Stimulated activated CD4-positive, alpha-beta T cell treated with anti-CD3 and anti-CD28 coated beads, Interleukin-2, amount 100 ng/mL, for 48 hours (primary cell): ENCODE results near the gene STK11.

Experiments used
- DNase-seq, 2 donors: peaks; one replicate each; pipeline ENCODE4 v3.0.0-alpha.2; 2020

STK11 gene

DNA sequence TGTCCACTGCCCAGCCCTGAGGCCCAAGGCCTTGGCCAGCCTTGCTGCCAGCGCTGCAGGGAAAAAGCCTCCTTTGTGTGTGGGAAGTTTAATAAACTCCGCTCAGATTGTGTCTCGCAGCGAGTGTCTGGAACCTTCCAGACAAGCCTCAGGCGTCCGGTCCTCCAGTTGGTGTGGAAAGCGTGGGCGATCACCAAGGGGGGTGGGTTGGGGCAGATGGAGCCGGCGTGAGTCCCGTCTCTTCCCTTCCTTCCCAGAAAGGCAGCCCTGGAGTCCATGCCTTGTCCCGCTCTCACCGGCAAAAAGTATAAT, 4.6 kb downstream of the STK11 start:
- DNase-seq: no peak

DNA sequence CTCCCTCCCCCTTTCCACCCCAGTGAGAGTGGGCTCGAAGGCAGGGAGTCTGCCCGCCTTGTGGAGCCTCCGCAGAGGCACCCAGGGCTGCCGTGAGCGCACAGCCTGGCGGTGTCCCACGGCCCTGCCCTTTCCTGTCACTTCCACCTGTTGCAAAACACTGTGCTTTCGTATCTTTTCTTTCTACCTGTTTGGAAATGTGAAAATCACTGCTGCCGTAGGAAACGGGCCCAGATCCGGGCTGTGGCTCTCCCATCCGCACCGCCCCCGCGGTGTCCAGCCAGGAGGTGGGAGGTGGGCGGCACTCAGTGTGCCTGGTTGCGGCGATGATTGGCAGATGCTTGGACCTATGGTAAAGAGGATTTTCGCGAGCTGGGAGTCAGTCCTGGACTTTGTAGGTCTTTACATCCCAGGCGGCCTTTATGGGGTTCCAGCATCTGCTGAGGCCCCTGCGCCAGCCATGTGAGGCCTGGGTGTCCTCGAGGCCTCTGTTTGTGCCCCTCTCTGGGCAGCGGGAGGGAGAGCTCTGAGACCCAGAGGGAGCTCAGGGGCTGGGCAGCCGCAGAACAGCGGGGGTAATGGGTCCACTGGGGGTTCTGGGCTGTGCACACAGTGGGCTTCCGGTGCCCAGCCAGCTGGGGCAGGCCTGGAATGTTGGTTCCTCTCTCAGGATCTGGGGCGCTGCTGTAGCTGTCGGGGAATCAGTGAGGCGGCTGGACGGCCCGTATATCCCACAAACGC, 6.1 kb downstream of the STK11 start:
- DNase-seq: no peak

DNA sequence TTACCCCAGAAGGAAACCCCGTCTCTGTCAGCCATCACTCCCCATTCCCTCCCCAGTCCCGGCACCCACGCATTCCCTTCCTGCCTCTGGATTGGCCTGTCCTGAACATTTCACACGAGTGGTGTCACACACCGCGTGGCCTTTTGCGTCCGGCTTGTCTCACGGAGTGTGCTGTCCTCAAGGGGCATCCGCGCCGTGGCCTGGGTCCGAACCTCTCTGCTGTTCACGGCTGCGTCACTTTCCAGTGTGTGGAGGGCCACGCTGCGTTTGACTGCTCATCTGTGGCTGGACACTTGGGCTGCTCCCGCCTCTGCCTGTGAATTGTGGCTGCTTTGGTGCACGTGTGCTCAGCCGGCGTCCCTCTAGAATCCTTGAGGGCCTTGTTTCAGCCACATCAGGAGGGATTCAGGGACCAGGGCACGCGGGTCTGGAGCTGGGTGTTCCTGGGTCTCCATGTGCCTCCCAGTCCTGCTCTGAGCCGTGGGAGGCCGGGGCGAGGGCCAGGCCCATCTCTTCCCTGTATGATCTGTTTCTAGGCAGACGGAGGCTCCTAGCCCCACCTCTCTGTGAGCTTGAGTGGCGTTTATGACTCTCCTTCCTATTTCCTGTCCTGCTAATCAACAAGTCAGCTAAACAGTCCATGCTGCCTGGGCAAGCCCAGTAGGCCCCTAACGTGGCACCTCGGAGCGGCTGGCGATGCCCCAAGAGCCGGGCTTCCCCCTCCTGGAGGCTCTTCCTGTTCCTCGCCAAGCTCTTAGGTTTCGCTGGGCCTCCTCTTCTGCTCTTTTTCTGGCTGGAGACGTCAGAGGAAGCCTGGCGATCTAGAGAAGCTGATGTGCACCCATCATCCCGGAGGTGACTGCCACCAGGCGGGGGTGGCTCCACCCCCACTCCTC, 8.1 kb downstream of the STK11 start:
- DNase-seq: no peak

DNA sequence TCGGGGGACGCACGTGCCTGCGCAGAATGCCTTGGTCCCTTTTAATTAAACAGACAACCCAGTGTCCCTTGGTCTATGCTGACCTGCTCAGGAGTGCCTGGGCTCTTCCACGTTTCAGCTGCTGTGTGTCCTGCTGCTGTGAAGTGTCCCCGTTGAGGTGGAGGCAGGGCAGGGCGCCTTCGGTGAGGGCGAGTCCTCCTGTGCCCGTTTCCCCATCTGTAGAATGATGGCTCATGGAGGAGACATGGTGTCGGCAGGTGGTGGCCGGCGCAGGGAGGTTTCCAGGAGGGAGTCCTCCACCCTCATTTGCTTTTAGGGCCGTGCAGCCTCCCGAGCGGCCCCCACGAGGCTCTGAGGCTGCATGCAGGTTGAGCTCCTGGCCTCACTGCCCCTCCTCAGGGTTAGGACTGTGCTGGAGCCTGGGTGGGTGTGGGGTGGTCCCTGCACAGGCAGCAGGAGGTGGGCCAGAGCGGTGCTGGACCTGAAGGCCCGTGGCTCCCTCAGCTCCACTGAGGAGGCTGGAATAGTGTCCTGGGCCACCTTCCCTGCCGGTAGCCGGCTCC, 8.8 kb downstream of the STK11 start:
- no peak for DNase-seq

DNA sequence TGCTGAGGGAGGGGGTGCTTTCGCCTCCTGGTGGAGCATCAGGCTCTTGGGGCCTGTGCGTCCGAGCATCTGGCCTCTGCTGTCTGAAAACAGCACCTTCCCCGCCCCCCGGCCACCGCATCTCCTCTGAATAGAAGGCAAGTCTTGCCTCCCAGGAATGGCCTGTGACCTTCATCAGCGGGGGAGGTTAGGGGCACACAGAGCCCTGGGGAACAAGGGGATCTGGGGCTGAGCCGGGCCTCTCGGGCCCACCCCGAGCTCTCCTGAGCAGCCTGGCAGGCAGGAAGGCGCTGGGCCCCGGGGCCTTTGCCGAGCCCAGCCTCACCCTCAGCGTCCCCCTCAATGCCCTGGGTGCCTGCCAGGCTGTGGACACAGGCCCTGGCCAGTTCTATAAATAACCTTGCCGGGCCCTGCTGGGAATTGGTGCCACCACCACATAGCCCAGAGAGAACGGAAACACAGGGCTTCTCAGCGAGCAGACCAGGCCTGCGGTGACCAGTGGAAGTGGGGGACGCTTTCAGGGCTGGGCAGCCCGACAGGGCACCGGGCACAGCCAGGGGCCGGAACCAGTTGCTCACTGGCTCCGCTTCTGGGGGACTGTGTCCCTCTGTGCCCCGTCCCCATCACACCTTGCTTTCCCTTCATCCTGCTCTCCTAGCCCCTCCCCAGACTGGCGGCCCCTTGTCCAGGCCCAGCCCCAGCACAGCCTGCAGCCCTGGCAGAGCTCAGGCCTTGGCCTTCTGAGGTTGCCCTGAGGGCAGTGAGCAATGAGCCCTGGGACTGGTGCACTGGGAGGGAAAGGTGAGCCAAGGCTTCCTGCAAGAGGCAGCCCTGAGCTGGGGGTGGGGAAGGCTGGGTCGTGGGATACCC, 9.5 kb downstream of the STK11 start:
- no peak for DNase-seq

DNA sequence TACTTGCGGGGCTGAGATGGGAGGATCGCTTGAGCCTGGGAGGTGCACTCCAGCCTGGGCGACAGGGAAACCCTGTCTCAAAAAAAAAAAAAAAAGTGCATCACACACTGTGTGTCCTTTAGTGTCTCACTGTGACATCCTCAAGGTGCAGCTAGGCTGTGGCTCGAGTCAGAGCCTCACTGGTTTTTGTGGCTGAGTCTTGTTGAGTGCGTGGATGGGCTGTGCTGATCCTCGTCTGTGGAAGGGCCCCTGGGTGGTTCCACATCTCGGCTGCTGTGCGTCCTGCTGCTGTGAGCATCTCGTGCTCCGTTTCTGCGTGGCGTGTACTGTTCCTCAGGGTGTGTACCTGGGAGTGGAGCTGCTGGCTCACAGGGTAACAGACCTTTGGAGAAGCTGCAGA, 11.2 kb downstream of the STK11 start:
- DNase-seq: no peak

DNA sequence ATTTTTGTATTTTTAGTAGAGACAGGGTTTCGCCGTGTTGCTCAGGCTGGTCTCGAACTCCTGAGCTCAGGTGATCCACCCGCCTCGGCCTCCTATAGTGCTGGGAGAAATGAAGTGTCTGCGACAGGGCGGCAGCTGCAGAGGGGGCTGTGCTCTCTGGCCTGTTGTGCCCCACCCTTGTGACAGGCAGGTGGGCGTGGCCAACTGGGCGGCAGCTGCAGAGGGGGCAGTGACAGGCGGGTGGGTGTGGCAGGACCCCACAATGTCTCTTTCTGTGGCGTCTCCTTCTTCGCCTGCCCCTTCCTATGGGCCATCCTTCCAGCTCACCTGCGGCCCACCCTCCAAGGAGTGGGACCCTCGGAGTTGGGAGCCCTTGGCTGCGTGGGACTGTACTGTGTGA, 11.8 kb downstream of the STK11 start:
- no peak for DNase-seq

DNA sequence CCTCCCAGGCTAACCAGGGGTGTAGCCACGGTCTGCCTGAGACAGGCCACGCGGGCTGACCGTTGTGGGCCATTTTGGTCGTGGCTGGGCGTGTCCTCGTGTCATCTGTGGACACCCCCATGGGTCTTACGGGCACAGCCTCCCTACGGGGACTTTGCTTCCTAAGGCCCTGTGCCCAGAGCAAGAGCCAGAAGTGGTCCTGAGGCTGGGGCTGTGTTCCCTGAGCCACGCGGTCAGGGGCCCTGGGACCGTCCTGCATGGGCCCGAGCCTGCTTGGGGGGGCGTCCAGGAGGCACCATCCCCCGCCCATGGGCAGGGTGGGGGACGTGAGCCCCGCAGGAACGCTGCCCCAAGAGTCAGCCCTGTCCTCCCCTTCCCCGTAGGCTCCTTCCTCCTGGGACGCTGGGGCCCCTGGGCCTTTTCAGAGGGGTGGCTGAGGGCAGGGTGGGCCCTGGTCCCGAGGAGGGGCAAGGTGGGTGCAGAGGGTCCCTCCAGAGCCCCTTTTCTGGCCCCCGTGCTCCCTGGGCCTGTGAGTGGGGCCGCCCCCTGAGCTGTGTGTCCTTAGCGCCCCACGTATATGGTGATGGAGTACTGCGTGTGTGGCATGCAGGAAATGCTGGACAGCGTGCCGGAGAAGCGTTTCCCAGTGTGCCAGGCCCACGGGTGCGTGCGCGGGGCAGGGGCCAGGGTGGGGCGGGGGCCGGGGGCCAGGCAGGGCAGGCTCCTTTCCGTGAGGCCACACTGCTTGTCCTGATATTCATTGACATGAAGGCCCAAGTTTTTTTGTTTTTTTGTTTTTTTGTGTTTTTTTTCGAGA, 13.4 kb downstream of the STK11 start:
- no peak for DNase-seq

DNA sequence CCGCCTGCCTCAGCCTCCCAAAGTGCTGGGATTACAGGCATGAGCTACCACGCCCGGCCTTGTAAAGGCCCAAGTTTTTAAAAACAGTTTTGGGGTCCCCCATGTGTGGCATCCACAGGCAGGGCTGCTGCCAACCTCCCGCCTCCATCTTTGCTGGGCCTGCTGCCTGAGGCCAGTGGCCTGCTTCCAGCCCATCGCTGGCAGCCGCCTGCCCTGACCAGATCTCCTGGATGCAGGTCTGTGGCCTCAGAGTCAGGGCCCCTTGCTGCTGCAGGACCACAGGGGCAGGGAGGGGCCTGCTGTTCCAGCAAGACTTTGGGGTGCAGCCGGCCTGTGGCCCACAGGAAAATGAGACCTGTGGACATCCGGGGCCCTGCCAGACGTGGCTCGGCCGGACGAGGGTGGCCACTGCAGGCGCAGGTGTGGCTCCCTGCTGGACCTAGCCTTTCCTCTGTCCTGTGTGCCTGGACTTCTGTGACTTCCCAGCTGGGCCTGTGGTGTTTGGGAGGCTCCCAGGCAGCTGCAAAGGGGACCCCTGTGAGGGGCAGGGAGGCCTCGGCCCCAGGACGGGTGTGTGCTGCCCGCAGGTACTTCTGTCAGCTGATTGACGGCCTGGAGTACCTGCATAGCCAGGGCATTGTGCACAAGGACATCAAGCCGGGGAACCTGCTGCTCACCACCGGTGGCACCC, 14.4 kb downstream of the STK11 start:
- no peak for DNase-seq

DNA sequence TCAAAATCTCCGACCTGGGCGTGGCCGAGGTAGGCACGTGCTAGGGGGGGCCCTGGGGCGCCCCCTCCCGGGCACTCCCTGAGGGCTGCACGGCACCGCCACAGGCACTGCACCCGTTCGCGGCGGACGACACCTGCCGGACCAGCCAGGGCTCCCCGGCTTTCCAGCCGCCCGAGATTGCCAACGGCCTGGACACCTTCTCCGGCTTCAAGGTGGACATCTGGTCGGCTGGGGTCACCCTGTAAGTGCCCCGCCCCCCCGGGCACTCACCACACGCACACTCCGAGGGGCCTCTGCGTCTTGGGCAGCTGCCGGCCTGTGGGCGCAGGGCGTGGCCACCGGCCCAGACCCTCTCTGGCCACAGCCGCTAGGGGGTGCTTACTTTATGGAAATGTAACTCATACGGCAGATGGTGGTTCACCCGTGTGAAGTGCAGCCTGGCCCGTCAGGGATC, 14.9 kb downstream of the STK11 start:
- DNase-seq: no peak

DNA sequence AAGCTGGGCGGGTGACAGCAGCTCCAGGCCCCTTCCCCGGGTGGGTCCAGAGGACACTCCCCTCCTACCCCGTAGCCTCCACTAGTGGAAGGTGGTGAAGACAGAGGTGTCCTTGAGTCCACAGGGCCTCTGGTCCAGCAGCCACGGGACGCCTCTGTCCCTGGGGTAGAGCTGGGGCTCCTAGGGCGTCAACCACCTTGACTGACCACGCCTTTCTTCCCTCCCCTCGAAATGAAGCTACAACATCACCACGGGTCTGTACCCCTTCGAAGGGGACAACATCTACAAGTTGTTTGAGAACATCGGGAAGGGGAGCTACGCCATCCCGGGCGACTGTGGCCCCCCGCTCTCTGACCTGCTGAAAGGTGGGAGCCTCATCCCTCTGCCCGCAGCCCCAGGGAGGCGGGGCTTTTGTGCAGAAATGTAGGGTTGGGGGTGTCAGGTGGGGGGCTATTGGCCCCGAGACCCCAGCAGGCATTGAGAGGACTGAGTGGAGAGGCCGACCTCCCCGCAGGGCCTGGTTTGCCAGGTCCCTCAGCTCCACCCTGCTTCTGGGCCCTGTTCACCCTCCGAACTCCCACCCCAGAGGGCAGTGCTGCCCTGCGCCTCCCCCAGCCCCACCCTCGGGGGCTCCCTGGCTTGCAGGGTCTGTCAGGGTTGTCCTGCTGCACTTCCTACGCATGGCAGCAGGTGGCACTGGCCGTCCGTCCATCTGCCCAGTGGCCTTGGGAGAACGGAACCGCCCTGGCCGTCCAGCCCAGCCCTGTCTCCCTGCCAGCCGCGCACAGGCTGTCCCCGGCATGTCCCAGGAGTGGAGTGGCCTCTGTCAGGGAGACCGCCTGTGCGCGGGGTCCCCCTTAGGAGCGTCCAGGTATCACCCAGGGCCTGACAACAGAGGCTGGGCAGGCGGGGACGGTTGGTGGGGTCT, 15.7 kb downstream of the STK11 start:
- no peak for DNase-seq

DNA sequence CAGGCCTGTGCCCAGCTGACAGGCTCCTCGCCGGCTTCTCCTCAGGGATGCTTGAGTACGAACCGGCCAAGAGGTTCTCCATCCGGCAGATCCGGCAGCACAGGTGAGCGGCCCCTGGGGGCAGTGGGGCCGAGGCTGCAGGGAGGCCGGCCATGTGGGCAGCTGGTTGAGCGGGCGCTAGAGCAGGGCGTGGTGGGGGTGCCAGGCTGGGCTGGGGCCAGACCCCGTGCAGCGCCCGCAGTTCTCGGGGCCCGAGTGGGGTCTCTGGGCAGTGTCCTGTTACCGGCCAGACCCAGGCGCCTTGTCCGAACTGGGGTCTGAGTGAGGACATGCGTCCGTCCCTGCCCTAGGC, 16.3 kb downstream of the STK11 start:
- DNase-seq: no peak

DNA sequence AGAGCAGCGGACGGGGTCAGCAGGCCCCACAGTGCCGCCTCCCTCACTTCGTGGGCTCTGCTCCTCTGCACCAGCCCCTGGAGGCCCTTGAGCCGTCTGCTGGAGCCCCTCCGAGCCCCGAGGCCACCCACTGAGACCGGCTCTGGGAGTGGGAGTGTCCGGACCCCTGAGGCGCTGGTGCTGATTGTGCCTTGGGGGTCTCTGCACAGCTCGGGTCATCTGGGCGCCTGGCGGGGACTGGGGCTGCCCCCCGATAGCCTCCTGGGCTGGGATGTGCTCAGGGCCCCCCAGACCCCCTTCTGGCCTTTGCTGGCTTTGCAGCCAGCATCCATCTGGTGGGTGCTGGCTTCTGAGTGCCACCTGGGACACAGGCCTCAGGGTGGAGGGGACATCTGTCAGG, 16.8 kb downstream of the STK11 start:
- no peak for DNase-seq

DNA sequence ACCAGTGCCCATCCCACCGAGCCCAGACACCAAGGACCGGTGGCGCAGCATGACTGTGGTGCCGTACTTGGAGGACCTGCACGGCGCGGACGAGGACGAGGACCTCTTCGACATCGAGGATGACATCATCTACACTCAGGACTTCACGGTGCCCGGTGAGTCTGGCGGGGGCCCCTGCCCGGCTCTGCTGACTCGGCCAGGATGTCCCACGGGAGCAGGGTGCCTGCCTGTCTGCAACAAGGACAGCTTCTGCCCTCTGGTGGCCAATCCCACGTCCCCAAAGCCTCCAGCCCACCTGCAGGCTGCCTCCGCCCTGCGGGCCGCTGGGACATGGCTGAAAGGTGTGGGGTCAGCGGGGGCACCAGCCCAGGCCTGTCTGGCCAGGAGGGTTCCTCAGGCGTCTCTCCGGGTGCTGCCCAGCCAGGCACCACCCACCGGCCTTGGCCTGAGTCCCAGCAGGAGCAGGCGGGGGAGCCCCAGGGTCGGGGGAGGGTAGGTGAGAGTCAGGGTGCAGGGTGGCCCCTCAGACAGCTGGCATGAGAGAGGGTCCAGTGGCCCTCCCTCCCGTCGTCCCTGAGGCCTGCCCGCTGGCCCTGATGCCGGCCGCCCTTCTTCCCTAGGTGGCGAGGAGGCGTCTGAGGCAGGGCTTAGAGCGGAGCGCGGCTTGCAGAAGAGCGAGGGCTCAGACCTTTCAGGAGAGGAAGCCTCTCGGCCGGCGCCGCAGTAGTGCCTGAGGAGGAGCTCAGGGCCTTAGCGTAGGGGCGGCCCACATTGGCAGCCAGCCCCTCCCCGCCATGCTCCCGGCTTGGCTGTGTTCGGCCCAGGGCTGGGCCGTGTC, 17.7 kb downstream of the STK11 start:
- no peak for DNase-seq

DNA sequence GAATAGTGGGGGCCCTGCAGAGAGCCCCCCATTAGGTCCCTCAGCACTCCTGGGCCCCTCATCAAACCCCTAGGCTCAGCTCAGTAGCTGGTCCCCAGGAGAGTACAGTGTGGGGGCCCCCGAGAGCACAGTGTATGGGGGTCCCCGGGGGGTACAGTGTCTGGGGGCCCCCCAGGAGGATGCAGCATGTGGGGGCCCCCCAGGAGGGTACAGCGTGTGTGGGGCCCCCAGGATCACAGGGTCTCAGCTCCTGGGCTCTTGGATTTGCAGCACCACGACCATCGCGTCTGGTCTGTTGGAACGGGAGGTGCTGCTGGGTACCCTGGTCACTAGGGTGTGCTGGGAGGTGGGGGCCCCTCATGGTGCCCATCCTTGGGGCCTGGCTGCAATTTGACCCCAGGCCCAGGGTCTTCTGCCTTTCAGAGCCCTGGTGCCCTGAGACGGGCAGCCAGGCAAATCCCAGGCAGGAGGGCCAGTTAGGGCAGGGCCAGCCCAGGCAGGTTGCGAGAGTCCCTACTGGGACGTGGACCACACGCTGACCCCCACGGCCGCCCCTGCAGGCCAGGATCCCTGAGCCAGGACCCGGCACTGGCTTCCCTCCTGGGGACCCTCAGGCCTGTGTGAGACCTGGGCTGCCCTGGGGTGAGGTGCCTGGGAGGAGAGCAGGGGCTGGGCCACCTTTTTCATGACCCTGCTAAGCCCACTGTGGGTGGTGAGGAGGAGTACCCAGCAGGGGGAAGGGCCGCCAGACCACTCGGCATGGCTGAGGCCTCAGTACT, 18.7 kb downstream of the STK11 start:
- DNase-seq: no peak

DNA sequence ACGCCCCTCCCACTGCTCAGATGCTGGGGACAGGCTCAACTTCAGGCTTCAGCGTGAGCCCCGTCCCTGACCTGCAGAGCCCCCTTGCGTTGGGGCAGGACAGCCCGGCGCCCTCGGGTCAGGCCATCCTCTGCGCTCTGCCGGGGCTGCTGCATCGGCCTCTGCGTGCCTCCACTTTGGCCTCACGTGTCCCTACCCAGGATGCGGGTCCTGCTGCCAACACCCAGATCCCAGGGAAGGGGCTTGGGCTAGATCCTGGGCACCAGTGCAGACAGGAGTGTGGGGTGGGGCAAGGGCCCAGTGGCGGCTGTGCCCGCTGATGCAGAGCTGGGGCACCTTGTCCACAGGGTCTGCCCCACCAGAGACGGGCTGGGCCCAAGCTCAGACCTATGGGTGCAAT, 19.3 kb downstream of the STK11 start:
- no peak for DNase-seq

DNA sequence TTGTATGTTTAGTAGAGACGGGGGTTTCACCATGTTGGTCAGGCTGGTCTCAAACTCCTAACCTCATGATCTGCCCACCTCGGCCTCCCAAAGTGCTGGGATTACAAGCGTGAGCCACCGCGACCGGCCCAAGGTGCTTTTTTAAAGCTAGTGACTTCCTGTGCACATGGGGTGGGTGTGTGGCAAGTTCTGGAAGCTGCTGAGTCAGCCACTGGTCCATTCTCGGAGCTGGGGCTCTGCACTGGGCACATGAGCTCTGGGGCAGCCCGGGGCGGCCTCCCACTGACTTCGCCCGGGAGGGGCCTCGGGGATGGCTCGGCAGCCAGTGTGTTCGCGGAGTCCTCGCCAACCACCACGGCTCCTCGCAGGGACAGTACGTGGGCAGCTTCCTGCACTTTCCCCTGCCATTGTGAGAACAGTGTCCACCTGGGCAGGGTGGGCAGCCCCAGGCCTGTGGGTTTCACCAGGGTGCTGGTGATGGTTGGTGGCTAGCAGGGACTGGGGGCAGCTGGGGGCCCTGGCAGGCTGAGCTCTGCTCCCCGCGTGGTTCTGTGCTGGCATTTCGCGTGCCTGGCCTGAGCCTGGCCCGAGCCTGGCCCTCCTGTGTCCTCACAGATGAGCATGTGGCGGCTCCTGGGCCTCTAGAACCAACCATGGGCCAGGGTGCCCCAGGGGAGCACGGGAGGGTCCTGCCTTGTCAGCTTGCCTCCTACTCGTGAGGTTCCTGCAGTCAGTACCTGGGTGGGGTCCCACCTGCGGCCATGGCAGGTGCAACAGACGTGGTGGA, 20.1 kb downstream of the STK11 start:
- no peak for DNase-seq

DNA sequence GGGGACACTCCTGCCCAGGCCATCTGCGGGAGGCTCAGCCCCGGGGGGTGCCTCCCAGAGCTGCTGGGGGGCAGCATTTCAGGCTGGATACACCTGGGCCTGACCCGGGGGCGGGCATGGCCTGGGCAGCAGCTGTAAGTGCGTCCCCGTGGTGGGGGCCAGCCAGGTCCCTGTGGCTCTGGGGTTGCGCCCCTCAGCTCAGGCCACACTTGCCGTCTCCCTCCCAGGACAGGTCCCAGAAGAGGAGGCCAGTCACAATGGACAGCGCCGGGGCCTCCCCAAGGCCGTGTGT, 20.6 kb downstream of the STK11 start:
- no peak for DNase-seq
